RWPE2 (cell line): ENCODE results near the gene SEC61B.

Experiments used
- ATAC-seq: fragments of 200-7000 bp; cut with Tn5 transposase; 3 replicates; pipeline ENCODE4 v1.9.1; 2021; ENCODE audit warnings: low read depth
- DNase-seq: peaks from one replicate; pipeline ENCODE4 v3.0.0-alpha.2; 2020; ENCODE audit warnings: low spot score
- H3K27ac ChIP-seq: fragments of 450-650 bp; 2 replicates; pipeline ENCODE4 v1.5.1; 2017; ENCODE audit warnings: mild to moderate bottlenecking; ENCODE audit not compliant: poor library complexity, severe bottlenecking
- H3K27me3 ChIP-seq: fragments of 250-450 bp; sonication (Bioruptor Pico); 2 replicates; pipeline ENCODE4 v1.5.1; 2021; ENCODE audit warnings: mild to moderate bottlenecking, moderate library complexity; ENCODE audit not compliant: insufficient read depth, poor library complexity, severe bottlenecking
- H3K36me3 ChIP-seq: fragments of 250-450 bp; sonication (Bioruptor Pico); 2 replicates; pipeline ENCODE4 v1.5.1; 2020; ENCODE audit warnings: low read depth, mild to moderate bottlenecking, moderate library complexity
- H3K4me1 ChIP-seq: fragments of 250-450 bp; sonication (Bioruptor Pico); 2 replicates; pipeline ENCODE4 v1.5.1; 2021; ENCODE audit warnings: mild to moderate bottlenecking, moderate library complexity; ENCODE audit not compliant: insufficient read depth, poor library complexity, severe bottlenecking
- H3K4me3 ChIP-seq: fragments of 250-450 bp; sonication (Bioruptor Pico); 2 replicates; pipeline ENCODE4 v1.5.1; 2021; ENCODE audit warnings: mild to moderate bottlenecking, moderate library complexity; ENCODE audit not compliant: severe bottlenecking
- H3K9me3 ChIP-seq: fragments of 250-450 bp; sonication (Bioruptor Pico); 2 replicates; pipeline ENCODE4 v1.5.1; 2021; ENCODE audit warnings: mild to moderate bottlenecking, moderate library complexity; ENCODE audit not compliant: severe bottlenecking
- TF ChIP-seq, protein P1 (sequence below): fragments of 450-650 bp; IDR thresholded peaks from one replicate; pipeline ENCODE4 v1.5.1; 2017; ENCODE audit warnings: mild to moderate bottlenecking, moderate library complexity; ENCODE audit not compliant: poor library complexity, severe bottlenecking

Gene SEC61B

DNA sequence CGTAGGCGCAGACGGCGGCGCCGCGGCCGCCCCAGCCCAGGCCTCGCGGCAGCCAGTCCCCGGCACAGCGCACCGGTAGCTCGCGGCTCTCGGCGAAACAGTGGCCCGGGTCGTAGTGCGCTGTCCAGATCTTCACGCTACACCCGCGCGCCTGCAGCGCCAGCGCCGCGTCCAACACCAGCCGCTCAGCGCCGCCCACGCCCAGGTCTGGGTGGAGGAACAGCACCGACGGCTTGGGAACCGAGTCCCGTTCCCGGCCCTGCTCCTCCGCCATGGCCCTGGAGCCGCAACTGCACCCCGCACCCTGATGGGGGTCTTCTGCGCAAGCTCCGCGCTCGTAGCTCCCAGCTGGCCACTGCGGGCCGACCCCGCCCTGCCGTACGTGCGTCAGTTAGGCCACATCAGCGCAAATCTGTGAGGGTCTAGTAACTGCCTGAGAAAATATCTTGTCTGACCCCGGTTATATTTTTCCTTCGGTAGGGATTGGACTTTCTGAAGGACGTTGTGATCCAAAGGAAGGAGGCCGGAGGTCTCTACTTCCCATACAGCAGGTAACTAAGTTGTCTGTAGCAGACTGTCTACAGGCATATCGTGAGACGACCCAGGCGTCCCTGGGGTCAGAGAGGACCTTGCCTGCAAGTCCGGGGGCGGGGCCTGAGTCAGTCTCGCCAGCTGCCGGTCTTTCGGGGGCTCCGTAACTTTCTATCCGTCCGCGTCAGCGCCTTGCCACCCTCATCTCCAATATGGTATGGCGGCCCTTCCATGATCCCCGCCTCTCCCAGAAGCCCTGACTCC, at the start of gene SEC61B, which contains the start of gene ALG2:
TSS of gene SEC61B (plus strand) at position 662 of the 795 bp plus-strand sequence. CDS start at position 744, 82 bp downstream.
TSS of gene ALG2 (minus strand) at position 322 of the 795 bp plus-strand sequence. CDS start at position 274, 48 bp downstream.
- TF ChIP-seq, protein P1, sequence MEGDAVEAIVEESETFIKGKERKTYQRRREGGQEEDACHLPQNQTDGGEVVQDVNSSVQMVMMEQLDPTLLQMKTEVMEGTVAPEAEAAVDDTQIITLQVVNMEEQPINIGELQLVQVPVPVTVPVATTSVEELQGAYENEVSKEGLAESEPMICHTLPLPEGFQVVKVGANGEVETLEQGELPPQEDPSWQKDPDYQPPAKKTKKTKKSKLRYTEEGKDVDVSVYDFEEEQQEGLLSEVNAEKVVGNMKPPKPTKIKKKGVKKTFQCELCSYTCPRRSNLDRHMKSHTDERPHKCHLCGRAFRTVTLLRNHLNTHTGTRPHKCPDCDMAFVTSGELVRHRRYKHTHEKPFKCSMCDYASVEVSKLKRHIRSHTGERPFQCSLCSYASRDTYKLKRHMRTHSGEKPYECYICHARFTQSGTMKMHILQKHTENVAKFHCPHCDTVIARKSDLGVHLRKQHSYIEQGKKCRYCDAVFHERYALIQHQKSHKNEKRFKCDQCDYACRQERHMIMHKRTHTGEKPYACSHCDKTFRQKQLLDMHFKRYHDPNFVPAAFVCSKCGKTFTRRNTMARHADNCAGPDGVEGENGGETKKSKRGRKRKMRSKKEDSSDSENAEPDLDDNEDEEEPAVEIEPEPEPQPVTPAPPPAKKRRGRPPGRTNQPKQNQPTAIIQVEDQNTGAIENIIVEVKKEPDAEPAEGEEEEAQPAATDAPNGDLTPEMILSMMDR: no peak
- Histone ChIP-seq H3K27ac (peak within 1 kb of the TSS; percentile 68), H3K27me3 (no peaks in the 10 kb centered on the region), H3K9me3 (no peaks in the 10 kb centered on the region), H3K4me1 (peaks cover 17% of the 10 kb centered on the region), H3K4me3 (peak within 1 kb of the TSS; percentile 74), H3K36me3 (peaks cover 66% of the 10 kb centered on the region)
- DNase-seq (peak; percentile 96), ATAC-seq (peak; percentile 89)

DNA sequence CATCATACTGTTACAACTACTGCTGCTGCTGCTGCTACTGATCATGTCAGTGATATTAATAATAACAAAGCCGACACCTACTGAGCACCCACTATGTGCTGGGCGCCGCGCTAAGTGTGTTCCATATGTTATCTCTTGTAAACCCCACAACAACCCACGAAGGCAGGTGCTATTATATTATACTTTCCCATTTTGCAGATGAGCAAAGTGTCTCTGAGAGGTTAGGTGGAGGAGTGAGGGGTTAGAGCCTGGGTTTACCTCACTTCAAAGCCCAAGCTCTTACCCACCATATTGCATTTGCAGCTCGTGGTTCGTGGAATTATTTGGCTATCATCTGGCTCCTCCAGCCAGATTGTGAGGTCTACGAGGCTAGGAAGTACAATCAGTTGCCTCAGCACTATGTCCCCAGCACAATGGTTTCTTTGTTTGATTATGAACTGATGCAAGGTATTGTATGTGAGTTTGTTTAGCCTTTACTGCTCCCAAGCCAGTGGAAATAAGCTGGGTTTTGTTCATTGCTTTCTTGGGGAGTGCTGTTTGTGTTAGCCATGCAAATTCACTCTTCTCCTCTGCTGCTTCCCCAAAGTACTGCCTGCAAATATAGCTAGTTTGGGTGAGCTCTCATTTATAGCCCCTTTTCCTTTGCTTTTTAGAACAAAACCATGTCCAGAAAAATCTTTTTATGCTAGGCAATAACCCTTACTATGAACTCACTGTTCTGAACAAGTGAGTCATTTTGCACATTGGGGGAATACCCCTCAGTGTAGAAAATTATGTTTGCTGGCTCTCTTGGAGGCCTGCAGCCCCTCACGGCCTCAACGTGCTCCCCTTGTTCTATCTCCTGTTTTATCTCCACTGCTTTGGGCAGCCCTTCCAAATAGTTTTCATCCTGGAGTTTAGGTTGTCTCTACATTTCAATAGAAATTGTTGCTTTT, 48.2 kb upstream of the SEC61B start:
- DNase-seq: no peak

GRCh38 chr9:99176527-99177013, 45.5 kb upstream of the SEC61B start:
- no peaks in the 10 kb centered on the region for H3K4me1 ChIP-seq
- no peaks in the 10 kb centered on the region for H3K27me3 ChIP-seq
- H3K9me3 ChIP-seq: no peaks in the 10 kb centered on the region
- DNase-seq (no peak), ATAC-seq (no peak)
- no peak overlapping the region for H3K4me3 ChIP-seq
- TF ChIP-seq, protein P1: no peak
- H3K27ac ChIP-seq: no peak overlapping the region
- H3K36me3 ChIP-seq: no peaks in the 10 kb centered on the region

More for the DNA sequence above, 48.2 kb upstream of the SEC61B start:
- no peak for ATAC-seq
- Histone ChIP-seq H3K27ac (no peak overlapping the region), H3K4me1 (no peaks in the 10 kb centered on the region), H3K9me3 (no peaks in the 10 kb centered on the region), H3K36me3 (no peaks in the 10 kb centered on the region), H3K27me3 (no peaks in the 10 kb centered on the region), H3K4me3 (no peak overlapping the region)
- TF ChIP-seq, protein P1: no peak

DNA sequence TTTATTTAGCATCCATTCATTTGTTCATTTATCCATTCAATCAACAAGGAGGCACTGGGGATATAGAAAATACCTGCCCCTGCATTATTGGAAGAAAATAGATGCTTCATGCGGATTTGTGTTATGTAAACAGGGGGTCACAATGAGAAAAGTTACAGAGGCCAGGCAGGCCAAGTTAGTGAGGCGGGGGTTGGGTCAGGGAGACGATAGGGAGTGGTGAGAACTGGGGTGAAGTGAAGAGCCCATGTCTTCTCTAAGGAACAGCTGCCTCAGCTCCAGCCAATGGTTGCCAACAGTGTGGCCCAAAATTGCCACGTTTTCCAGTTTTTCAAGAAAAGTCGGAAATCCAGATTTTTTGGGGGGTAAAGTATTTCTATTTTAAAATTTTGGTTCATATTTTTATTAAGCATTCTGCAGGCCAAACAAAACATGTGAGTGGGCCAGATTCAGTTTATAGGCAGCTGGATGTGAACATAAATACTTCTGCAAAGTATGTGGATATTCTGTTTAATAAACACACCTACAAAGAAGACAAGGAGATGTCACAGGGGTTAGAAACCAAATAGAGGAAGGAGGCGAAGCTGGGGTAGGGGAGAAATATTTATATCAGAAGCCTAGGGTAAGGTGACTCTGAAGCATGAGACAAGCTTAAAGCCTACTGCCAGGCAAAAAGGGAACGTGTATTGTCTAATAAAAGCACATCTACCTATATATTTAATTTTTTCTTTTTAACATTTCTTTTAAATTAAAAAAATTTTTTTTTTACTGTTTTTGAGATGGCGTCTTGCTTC, 44.3 kb upstream of the SEC61B start:
- Histone ChIP-seq H3K27me3 (no peaks in the 10 kb centered on the region), H3K9me3 (no peaks in the 10 kb centered on the region), H3K4me1 (no peaks in the 10 kb centered on the region), H3K36me3 (no peaks in the 10 kb centered on the region), H3K27ac (no peak overlapping the region), H3K4me3 (no peak overlapping the region)
- ATAC-seq: no peak
- DNase-seq: no peak
- TF ChIP-seq, protein P1: no peak
